AG08396 (cell line): ENCODE measurements around the gene MMEL1.
A peak's percentile ranks its signal among the peaks of the same experiment; 100 is the strongest.
"Not testable (repeated sequence)": the region's sequence is repeated elsewhere in the genome, so short reads cannot be mapped to it uniquely, and the experiment has no call there.

ENCODE experiments used
- DNase-seq: peaks from one replicate; pipeline ENCODE4 v3.0.0; 2012; ENCODE audit warnings: low spot score, mixed read lengths

The MMEL1 gene

GRCh38 chr1:2632561-2633361, at the start of gene MMEL1:
MMEL1 (minus strand) TSS chr1:2633016; CDS start chr1:2629484, 3,532 bp downstream.
- DNase-seq = no peak

DNA sequence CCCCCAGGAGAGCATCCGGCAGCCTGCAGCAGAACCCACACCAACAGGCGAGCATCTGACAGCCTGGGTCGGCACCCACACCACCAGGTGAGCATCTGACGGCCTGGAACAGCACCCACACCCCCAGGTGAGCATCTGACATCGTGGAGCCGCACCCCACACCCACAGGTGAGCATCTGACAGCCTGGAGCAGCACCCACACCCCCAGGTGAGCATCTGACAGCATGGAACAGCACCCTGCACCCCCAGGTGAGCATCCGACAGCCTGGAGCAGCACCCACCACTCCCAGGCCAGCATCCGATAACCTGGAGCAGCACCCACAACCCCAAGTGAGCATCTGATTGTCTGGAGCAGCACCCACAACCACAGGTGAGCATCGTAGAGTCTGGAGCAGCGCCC, 43.9 kb upstream of the MMEL1 start:
- not testable (repeated sequence) for DNase-seq

DNA sequence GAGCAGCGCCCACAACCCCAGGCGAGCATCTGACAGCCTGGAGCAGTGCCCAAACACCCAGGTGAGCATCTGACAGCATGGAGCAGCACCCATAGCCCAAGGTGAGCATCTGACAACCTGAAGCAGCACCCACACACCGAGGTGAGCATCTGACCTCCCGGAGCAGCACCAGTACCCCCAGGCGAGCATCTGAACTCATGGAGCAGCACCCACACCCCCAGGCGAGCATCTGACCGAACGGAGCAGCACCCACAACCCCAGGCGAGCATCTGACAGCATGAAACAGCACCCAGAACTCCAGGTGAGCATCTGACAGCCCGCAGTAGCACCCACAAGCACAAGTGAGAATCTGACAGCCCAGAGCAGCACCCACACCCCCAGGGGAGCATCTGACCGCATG, 38.8 kb upstream of the MMEL1 start:
- DNase-seq = not testable (repeated sequence)

DNA sequence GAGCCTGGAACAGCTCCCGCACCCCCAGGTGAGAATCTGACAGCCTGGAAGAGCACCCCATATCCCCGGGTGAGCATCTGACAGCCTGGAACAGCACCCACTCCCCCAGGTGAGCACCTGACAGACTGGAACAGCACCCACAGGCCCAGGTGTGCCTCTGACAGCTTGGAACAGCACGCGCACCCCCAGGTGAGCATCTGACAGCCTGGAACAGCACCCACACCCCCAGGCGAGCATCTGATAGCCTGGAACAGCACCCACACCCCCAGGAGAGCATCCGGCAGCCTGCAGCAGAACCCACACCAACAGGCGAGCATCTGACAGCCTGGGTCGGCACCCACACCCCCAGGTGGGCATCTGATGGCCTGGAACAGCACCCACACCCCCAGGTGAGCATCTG, 27.0 kb upstream of the MMEL1 start:
- not testable (repeated sequence) for DNase-seq

DNA sequence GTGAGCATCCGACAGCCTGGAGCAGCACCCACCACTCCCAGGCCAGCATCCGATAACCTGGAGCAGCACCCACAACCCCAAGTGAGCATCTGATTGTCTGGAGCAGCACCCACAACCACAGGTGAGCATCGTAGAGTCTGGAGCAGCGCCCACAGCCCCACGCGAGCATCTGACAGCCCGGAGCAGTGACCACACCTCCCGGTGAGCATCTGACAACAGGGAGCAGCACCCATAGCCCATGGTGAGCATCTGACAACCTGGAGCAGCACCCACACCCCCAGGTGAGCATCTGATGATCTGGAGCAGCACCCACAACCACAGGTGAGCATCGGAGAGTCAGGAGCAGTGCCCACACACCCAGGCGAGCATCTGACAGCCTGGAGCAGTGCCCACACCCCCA, 25.1 kb upstream of the MMEL1 start:
- DNase-seq = not testable (repeated sequence)

- DNase-seq = not testable (repeated sequence)
Measured at GRCh38 chr1:2657124-2657523, 24.3 kb upstream of the MMEL1 start.

DNA sequence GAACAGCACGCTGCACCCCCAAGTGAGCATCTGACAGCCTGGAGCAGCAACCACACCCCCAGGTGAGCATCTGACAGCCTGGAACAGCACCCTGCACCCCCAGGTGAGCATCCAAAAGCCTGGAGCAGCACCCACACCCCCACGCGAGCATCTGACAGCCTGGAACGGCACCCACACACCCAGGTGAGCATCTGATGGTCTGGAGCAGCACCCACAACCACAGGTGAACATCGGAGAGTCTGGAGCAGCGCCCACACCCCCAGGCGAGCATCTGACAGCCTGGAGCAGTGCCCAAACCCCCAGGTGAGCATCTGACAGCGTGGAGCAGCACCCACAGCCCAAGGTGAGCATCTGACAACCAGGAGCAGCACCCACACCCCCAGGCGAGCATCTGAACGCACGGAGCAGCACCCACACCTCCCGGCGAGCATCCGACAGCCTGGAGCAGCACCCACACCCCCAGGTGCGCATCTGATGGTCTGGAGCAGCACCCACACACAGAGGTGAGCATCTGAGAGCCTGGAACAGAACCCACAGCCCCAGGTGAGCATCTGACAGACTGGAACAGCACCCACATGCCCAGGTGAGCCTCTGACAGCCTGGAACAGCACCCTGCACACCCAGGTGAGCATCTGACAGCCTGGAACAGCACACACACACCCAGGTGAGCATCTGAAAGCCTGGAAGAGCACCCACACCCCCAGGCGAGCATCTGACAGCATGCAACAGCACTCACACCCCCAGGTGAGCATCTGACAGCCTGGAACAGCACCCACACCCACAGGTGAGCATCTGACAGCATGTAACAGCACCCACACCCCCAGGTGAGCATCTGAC, 23.0 kb upstream of the MMEL1 start:
- not testable (repeated sequence) for DNase-seq

DNA sequence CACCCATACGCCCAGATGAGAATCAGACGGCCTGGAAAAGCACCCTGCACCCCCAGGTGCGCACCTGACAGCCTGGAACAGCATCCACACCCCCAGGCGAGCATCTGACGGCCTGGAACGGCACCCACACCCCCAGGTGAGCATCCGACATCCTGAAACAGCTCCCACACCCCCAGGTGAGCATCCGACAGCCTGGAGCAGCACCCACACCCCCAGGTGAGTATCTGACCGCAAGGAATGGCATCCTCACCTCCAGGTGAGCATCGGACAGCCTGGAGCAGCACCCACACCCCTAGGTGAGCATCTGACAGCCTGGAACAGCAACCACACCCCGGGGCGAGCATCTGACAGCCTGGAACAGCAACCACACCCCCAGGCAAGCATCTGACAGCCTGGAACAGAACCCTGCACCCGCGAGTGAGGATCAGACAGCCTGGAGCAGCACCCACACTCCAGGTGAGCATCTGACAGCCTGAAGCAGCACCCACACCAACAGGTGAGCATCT, 21.7 kb upstream of the MMEL1 start:
- not testable (repeated sequence) for DNase-seq

DNA sequence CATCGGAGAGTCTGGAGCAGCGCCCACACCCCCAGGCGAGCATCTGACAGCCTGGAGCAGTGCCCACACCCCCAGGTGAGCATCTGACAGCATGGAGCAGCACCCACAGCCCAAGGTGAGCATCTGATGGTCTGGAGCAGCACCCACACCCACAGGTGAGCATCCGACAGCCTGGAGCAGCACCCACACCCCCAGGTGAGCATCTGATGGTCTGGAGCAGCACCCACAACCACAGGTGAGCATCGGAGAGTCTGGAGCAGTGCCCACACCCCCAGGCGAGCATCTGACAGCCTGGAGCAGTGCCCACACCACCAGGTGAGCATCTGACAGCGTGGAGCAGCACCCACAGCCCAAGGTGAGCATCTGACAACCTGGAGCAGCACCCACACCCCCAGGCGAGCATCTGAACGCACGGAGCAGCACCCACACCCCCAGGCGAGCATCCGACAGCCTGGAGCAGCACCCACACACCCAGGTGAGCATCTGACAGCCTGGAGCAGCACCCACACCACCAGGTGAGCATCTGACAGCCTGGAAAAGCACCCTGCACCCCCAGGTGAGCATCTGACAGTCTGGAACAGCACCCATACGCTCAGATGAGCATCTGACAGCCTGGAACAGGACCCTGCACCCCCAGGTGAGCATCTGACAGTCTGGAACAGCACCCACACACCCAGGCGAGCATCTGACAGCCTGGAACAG, 21.1 kb upstream of the MMEL1 start:
- DNase-seq = not testable (repeated sequence)

- not testable (repeated sequence) for DNase-seq
Measured at GRCh38 chr1:2652926-2653571, 20.2 kb upstream of the MMEL1 start.

- not testable (repeated sequence) for DNase-seq
Measured at GRCh38 chr1:2652152-2652925, 19.5 kb upstream of the MMEL1 start.

DNA sequence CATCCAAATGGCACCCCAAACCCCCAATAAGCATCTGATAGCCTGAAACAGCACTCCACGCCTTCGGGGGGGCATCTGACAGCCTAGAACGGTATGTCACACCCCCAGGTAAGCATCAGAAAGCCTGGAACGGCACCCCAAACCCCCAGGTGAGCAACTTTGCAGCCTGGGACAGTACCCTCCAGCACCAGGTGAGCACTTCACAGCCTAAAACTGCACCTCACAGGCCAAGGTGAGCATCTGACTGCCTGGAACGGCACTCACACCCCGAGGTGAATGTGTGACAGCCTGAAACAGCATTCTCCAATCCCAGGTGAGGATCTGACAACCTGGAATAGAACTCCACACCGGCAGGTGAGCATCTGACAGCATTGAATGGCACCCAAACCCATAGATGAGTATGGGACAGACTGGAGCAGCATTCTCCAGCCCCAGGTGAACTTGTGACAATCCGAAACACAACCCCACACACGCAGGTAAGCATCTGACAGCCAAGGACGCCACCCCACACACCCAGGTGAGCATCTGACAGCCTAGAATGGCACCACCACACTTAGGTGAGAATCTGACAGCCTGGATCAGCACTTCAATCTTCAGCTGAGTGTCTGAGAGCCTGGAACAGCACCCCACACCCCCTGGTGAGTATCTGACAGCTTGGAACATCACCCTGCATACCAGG, 18.3 kb upstream of the MMEL1 start:
- no peak for DNase-seq

- no peak for DNase-seq
Measured at GRCh38 chr1:2646837-2647236, 14.0 kb upstream of the MMEL1 start.

DNA sequence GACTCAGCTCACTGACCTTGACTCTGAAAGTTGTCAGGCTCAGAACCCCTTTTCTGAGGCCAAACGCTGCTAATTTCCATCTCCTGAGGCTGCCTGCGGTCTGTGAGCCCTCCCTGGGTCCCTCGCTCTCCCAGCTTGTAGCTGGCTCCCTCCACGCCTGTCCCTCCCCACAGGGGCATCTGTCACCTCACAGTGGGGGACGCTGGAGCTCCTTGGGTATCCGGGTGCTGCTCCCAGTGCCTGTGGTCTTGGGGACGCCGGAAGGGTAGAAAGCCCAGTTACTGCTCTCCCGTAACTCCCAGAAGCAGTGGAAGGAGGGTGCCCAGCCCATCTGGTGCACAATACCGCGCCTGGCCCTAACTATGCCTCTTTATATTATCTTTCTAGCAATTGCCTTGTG, 13.0 kb upstream of the MMEL1 start:
- DNase-seq = no peak

GRCh38 chr1:2645143-2645542, 12.3 kb upstream of the MMEL1 start:
- no peak for DNase-seq

GRCh38 chr1:2644591-2645101, 11.8 kb upstream of the MMEL1 start:
- no peak for DNase-seq

DNA sequence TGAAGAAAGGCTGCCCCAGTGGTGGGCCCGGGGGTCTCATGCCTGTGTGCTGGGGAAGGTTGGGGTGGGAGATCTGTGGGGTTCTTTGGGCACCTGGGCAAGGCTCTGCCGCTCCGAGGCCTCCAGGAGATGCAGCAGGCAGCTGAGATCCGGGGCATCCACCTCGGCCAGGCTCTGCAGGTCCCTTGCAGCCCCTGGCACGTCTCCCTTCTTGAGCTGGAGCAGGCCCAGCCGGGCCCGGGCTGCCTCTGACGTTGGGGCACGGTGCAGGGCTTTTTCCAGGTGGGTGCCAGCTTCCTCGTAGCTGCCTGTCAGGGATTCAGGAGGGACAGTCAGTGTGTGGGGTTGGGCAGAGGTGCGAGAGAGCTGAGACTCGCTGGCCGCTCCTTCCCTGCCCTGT, 11.4 kb upstream of the MMEL1 start:
- no peak for DNase-seq

- no peak for DNase-seq
Measured at GRCh38 chr1:2643414-2644077, 10.7 kb upstream of the MMEL1 start.

DNA sequence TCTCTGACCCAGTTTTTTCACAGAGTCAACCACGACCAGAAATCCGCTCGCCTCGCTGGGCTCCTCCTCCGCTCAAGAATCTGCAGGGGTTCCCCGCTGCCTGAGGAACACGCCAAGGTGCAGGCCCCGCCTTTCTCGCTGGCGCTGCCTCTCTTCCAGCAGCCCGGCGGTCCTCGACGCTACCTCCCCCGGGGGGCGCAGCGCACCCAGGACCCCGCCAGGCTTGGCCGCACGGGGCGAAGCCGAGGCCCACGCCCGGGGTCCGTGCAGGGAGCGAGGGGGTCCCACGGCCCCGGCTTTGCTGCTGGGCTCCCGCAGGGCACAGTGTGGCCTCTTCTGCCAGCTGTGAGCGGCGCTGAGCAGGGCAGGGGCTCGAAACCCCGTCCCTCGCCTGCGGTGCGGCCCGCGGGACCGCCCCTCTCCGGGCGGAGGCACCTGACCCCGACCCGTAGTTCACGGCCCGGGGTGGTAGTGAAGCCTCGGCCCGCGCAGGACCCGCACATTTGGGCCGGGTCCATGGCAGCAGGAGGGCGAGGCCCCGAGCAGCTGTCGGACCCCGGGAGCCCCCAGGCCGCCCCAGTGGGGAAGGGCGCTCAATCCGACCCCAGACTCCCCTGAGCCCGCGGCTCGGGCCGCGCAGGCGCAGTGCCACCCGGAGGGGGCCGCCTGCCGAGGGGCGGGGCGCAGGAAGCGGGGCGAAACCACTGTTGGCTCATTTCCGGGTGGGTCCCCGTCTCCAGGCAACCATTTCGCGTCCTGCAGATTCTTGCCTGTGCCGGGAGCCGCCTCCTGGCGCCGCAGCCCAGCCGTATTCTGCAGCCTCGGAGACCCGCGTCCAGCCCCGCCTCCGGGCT, 10.0 kb upstream of the MMEL1 start:
- peak; percentile 100 for DNase-seq
